ENCODE results near the gene ZNF48.

Gene ZNF48

GRCh38 chr16:30406795-30407101 lies 11.5 kb downstream of the ZNF48 start:
- no peak for DNase-seq

GRCh38 chr16:30407102-30407803 lies 12.0 kb downstream of the ZNF48 start, which contains the start of gene ZNF771:
Gene ZNF771 (plus strand): TSS chr16:30407606. CDS start chr16:30408054, 448 bp downstream.
- peak; percentile 99 for DNase-seq

- DNase-seq, result peak; percentile 41
Observed at GRCh38 chr16:30407804-30408534, 12.7 kb downstream of the ZNF48 start.

GRCh38 chr16:30409125-30410060 lies 14.2 kb downstream of the ZNF48 start:
- peak; percentile 72 for DNase-seq

GRCh38 chr16:30413112-30413806 lies 18.0 kb downstream of the ZNF48 start:
- DNase-seq, result no peak

- no peak for DNase-seq
Observed at GRCh38 chr16:30414159-30414558, 18.9 kb downstream of the ZNF48 start.

GRCh38 chr16:30416047-30416603 lies 20.9 kb downstream of the ZNF48 start:
- no peak for DNase-seq

GRCh38 chr16:30416624-30417528 lies 21.7 kb downstream of the ZNF48 start:
- DNase-seq, result no peak

- DNase-seq, result peak; percentile 95
Observed at GRCh38 chr16:30417529-30418349, 22.5 kb downstream of the ZNF48 start.

GRCh38 chr16:30418350-30419181 lies 23.3 kb downstream of the ZNF48 start:
- no peak for DNase-seq

- DNase-seq, result no peak
Observed at GRCh38 chr16:30421010-30421409, 25.8 kb downstream of the ZNF48 start.

GRCh38 chr16:30428055-30428454 lies 32.8 kb downstream of the ZNF48 start:
- no peak for DNase-seq

GRCh38 chr16:30429418-30429677 lies 34.1 kb downstream of the ZNF48 start:
- no peak for DNase-seq

- DNase-seq, result peak; percentile 82
Observed at GRCh38 chr16:30429678-30430427, 34.6 kb downstream of the ZNF48 start, which contains the start of gene DCTPP1. Gene DCTPP1 (minus strand): TSS chr16:30430030. CDS start chr16:30429980, 50 bp downstream.

GRCh38 chr16:30430428-30430970 lies 35.3 kb downstream of the ZNF48 start:
- no peak for DNase-seq

- no peak for DNase-seq
Observed at GRCh38 chr16:30434852-30435251, 39.6 kb downstream of the ZNF48 start.

- DNase-seq, result no peak
Observed at GRCh38 chr16:30437511-30438046, 42.4 kb downstream of the ZNF48 start.

- no peak for DNase-seq
Observed at GRCh38 chr16:30438835-30439234, 43.6 kb downstream of the ZNF48 start.
